Astrocyte of the cerebellum (primary cell): Measurements from ENCODE around the gene PRSS22.
"Not testable (repeated sequence)": the region's sequence is repeated elsewhere in the genome, so short reads cannot be mapped to it uniquely, and the experiment has no call there.

Source experiments
- DNase-seq: peaks from one replicate; pipeline ENCODE4 v3.0.0-alpha.2; 2011; ENCODE audit warnings: low read depth
- H3K4me3 ChIP-seq: 2 replicates; pipeline ENCODE4 v1.5.1; 2011; ENCODE audit warnings: mild to moderate bottlenecking, low read depth, low read length, moderate library complexity
- in situ Hi-C: cut with HindIII; loops from 2 replicates; pipeline ENCODE4 v1.10.0; 2017; ENCODE audit warnings: low sequenced_read_pairs
- TF ChIP-seq, protein P1 (sequence below): IDR thresholded peaks from 2 replicates; pipeline ENCODE4 v1.5.1; 2012; ENCODE audit warnings: low read length, low read depth, moderate library complexity, mild to moderate bottlenecking; ENCODE audit errors: missing control alignments

PRSS22 gene, protein sequence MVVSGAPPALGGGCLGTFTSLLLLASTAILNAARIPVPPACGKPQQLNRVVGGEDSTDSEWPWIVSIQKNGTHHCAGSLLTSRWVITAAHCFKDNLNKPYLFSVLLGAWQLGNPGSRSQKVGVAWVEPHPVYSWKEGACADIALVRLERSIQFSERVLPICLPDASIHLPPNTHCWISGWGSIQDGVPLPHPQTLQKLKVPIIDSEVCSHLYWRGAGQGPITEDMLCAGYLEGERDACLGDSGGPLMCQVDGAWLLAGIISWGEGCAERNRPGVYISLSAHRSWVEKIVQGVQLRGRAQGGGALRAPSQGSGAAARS

GRCh38 chr16:2857451-2858244 lies at the start of gene PRSS22:
TSS of gene PRSS22 (minus strand) at chr16:2858170. CDS start at chr16:2858104, 66 bp downstream.
- TF ChIP-seq, protein P1, sequence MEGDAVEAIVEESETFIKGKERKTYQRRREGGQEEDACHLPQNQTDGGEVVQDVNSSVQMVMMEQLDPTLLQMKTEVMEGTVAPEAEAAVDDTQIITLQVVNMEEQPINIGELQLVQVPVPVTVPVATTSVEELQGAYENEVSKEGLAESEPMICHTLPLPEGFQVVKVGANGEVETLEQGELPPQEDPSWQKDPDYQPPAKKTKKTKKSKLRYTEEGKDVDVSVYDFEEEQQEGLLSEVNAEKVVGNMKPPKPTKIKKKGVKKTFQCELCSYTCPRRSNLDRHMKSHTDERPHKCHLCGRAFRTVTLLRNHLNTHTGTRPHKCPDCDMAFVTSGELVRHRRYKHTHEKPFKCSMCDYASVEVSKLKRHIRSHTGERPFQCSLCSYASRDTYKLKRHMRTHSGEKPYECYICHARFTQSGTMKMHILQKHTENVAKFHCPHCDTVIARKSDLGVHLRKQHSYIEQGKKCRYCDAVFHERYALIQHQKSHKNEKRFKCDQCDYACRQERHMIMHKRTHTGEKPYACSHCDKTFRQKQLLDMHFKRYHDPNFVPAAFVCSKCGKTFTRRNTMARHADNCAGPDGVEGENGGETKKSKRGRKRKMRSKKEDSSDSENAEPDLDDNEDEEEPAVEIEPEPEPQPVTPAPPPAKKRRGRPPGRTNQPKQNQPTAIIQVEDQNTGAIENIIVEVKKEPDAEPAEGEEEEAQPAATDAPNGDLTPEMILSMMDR: no peak
- no peak for DNase-seq
- in situ Hi-C loops: no loop called here
- no peak within 1 kb of the TSS for H3K4me3 ChIP-seq

DNA sequence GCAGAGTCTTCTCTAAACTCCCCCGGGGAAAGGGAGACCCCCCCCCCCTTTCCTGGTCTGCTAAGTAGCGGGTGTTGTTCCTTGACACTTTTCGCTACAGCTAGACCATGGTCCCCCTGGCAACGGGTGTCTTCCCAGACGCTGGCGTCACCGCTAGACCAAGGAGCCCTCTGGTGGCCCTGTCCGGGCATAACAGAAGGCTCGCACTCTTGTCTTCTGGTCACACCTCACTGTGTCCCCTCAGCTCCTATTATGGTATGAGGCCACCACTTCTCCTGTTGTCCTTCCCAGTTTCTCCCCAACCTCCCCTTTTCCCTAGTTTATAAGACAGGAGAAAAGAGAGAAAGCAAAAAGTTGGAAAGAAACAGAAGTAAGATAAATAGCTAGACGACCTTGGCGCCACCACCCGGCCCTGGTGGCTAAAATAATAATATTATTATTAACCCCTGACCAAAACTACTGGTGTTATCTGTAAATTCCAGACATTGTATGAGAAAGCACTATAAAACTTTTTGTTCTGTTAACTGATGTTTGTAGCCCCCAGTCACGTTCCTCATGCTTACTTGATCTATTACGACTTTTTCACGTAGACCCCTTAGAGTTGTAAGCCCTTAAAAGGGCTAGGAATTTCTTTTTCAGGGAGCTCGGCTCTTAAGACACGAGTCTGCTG lies 49.2 kb upstream of the PRSS22 start:
- DNase-seq, H3K4me3 ChIP-seq, in situ Hi-C loops: not testable (repeated sequence)
- TF ChIP-seq, protein P1: peak; percentile 54

GRCh38 chr16:2905988-2906387 lies 48.0 kb upstream of the PRSS22 start:
- H3K4me3 ChIP-seq: no peak overlapping the region
- DNase-seq: no peak
- in situ Hi-C loops: no loop called here
- TF ChIP-seq, protein P1: no peak

DNA sequence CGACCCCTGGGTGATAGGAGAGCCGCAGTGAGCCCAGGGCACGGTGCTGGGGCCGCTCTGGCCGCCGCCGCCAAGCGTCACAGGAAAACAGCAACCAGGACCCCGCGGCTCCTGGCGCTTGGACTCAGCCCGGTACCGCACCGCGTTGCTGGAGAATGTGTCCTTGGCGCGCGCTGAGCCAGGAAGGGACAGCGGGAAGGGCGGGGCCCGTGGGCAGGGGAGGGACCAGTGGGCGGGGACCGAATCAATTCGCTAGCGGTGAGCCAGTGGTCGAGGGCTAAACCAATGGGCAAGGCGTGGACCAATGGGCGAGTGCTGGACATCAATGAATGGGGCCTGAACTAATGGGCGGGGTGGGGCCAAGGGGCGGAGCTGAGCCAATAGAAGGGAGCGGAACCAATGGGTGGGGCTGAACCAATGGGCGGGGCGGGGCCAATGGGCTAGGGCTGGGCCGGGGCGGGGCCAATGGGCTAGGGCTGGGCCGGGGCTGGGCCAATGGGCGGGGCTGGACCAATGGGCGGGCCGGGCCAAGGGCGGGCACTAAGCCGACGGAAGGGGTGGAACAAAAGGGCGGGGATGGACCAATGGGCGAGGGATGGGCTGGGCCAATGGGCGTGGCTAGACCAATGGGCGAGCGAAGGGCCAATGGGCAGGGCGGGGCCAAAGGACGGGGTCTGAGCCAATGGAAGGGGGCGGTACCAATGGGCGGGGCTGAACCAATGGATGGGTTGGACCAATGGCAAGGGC lies 47.4 kb upstream of the PRSS22 start:
- in situ Hi-C loops: no loop called here
- TF ChIP-seq, protein P1: no peak
- peak; percentile 98 for DNase-seq
- H3K4me3 ChIP-seq: peak overlapping the region; percentile 76

GRCh38 chr16:2904922-2905240 lies 46.9 kb upstream of the PRSS22 start:
- no peak for DNase-seq
- peak overlapping the region; percentile 76 for H3K4me3 ChIP-seq
- TF ChIP-seq, protein P1: no peak
- in situ Hi-C loops: no loop called here
